Endothelial cell of umbilical vein (primary cell): ENCODE data around the gene VPREB3. TPM values are rescaled to one million over a fixed set of nuclear protein-coding genes. Genes with fewer than 3 reads are reported as not detected.

Experiments used
- BruUV-seq: library from RNA; stranded (reverse); fragments of 400-500 nt; replicated peaks from 2 replicates; lab custom pipeline; 2021; lab: Mats Ljungman, UMichigan
- CTCF ChIA-PET: fragments of 300-600, 350-600 bp; sonication (Branson Sonifier 250); formaldehyde crosslinking; loops from one replicate; lab custom pipeline; 2021; ENCODE audit warnings: antibody characterized with exemption, inconsistent platforms; lab: Charles Lee
- POLR2A ChIA-PET: fragments of 300-600, 350-600 bp; sonication (Branson Sonifier 250); formaldehyde crosslinking; loops from one replicate; lab custom pipeline; 2021; ENCODE audit warnings: antibody characterized with exemption, inconsistent platforms; lab: Charles Lee
- DNase-seq: peaks from one replicate; pipeline ENCODE4 v3.0.0-alpha.2; 2011; ENCODE audit warnings: low read depth, low spot score
- FAIRE-seq: peaks from 2 replicates; lab custom pipeline; 2011; peaks lifted over from hg19 to GRCh38; lab: Jason Lieb, UNC
- H2AFZ ChIP-seq: 2 replicates; pipeline ENCODE4 v1.6.0; 2012; ENCODE audit warnings: low read depth, low read length, control low read depth, inconsistent platforms
- H3K27ac ChIP-seq: 2 replicates; pipeline ENCODE4 v1.5.1; 2011; ENCODE audit warnings: low read depth, mild to moderate bottlenecking, control low read depth, low read length, moderate library complexity; ENCODE audit not compliant: insufficient read depth
- H3K27me3 ChIP-seq, 2 experiments: 2 replicates each; pipeline versions ENCODE4 v1.6.0 to v1.6.1; 2011; ENCODE audit warnings: low read length in 2 of 2, mixed read lengths in 1 of 2; ENCODE audit not compliant: control insufficient read depth in 2 of 2, insufficient read depth in 2 of 2
- H3K36me3 ChIP-seq, 2 experiments: 2 replicates in 1 of 2; 3 replicates in 1 of 2; pipeline ENCODE4 v1.5.1; 2011; ENCODE audit warnings: low read length in 2 of 2, mild to moderate bottlenecking in 1 of 2, moderate library complexity in 1 of 2; ENCODE audit not compliant: control insufficient read depth in 2 of 2, insufficient read depth in 2 of 2; ENCODE audit errors: extremely low read depth in 1 of 2
- H3K4me1 ChIP-seq: 3 replicates; pipeline ENCODE4 v1.5.1; 2011; ENCODE audit warnings: mild to moderate bottlenecking, low read length; ENCODE audit not compliant: control insufficient read depth, insufficient read depth; ENCODE audit errors: extremely low read depth
- H3K4me2 ChIP-seq: 2 replicates; pipeline ENCODE4 v1.6.1; 2011; ENCODE audit warnings: low read length, control low read depth, mixed read lengths; ENCODE audit not compliant: insufficient read depth
- H3K4me3 ChIP-seq, 3 experiments: fragments of 200-600 bp in 1 of 3; sonication (generic), shearing (Covaris generic) in 1 of 3; replicated peaks in 1 of 3; 2 replicates each; pipeline ENCODE4 v1.5.1; 2011 to 2016; ENCODE audit warnings: control low read depth in 3 of 3, low read length in 3 of 3, mild to moderate bottlenecking in 2 of 3, inconsistent platforms in 1 of 3, low read depth in 1 of 3, moderate library complexity in 1 of 3; ENCODE audit not compliant: insufficient read depth in 1 of 3
- H3K79me2 ChIP-seq: 2 replicates; pipeline ENCODE4 v1.6.0; 2012; ENCODE audit warnings: low read length, inconsistent platforms; ENCODE audit not compliant: control insufficient read depth, insufficient read depth
- H3K9ac ChIP-seq: replicated peaks from 2 replicates; pipeline ENCODE3; 2011; ENCODE audit warnings: low read length, control low read depth; ENCODE audit not compliant: insufficient read depth; ENCODE audit errors: extremely low read depth
- H3K9me1 ChIP-seq: replicated peaks from 3 replicates; pipeline ENCODE4 v1.6.0; 2011; ENCODE audit warnings: mild to moderate bottlenecking, low read length; ENCODE audit not compliant: control insufficient read depth, insufficient read depth; ENCODE audit errors: extremely low read depth
- H3K9me3 ChIP-seq: replicated peaks from 2 replicates; pipeline ENCODE4 v1.5.1; 2012; ENCODE audit warnings: low read length, inconsistent platforms; ENCODE audit not compliant: control insufficient read depth, insufficient read depth
- H4K20me1 ChIP-seq: replicated peaks from 2 replicates; pipeline ENCODE3; 2011; ENCODE audit warnings: mild to moderate bottlenecking, low read length; ENCODE audit not compliant: control insufficient read depth, insufficient read depth; ENCODE audit errors: extremely low read depth
- EZH2 ChIP-seq: IDR thresholded peaks from 2 replicates; pipeline ENCODE4 v1.6.1; 2012; ENCODE audit warnings: borderline replicate concordance, low read depth, mild to moderate bottlenecking, moderate library complexity, low read length, inconsistent platforms; ENCODE audit not compliant: severe bottlenecking
- FOS ChIP-seq: IDR thresholded peaks from 2 replicates; pipeline ENCODE4 v1.6.1; 2011; ENCODE audit warnings: mild to moderate bottlenecking, low read length, moderate library complexity, borderline replicate concordance; ENCODE audit not compliant: insufficient read depth
- JUN ChIP-seq: IDR thresholded peaks from 2 replicates; pipeline ENCODE4 v1.6.1; 2011; ENCODE audit warnings: borderline replicate concordance, low read depth; ENCODE audit not compliant: insufficient read length, insufficient read depth
- MYC ChIP-seq: IDR thresholded peaks from one replicate; pipeline ENCODE4 v1.6.1; 2011; ENCODE audit warnings: mild to moderate bottlenecking, low read depth, low read length
- POLR2A ChIP-seq: IDR thresholded peaks from 2 replicates; pipeline ENCODE4 v1.6.1; 2012; ENCODE audit warnings: low read depth, mild to moderate bottlenecking, control low read depth, low read length
- POLR2AphosphoS5 ChIP-seq: IDR thresholded peaks from 2 replicates; pipeline ENCODE4 v1.6.1; 2012; ENCODE audit warnings: low read depth, mild to moderate bottlenecking, control low read depth, low read length, moderate library complexity; ENCODE audit not compliant: insufficient read depth
- dilution Hi-C: fragments of 300-500 bp; cut with MboI; formaldehyde crosslinking; loops from one replicate; pipeline ENCODE4 v1.15.0; 2019; ENCODE audit warnings: low sequenced_read_pairs; ENCODE audit not compliant: extremely low pct_ligation_motif_present
- intact Hi-C: fragments of 100-400 bp; cut with micrococcal nuclease; formaldehyde crosslinking; loops from one replicate; pipeline ENCODE4 v1.10.0; 2022
- polyA plus RNA-seq, 4 experiments: library from polyadenylated mRNA; depleted of rRNA in 3 of 4; stranded (reverse) in 3 of 4; unstranded in 1 of 4; fragments of >200 nt; gene quantifications; 2 replicates each; pipeline versions ENCODE4 v1.2.1 to v1.2.3, GENCODE V29; 2011 to 2012; ENCODE audit warnings: missing spikeins in 1 of 4
- total RNA-seq: library from RNA; stranded (reverse); gene quantifications from 2 replicates; pipeline ENCODE4 v1.2.3, GENCODE V29; 2021
- TF ChIP-seq, protein P1 (sequence below), 2 donors: IDR thresholded peaks; 1 replicate in 1 of 2; 2 replicates in 1 of 2; pipeline ENCODE4 v1.5.1; 2011; ENCODE audit warnings: low read length in 2 of 2, mild to moderate bottlenecking in 2 of 2, moderate library complexity in 2 of 2, control low read depth in 1 of 2, inconsistent platforms in 1 of 2, low read depth in 1 of 2; ENCODE audit not compliant: insufficient read depth in 1 of 2; ENCODE audit errors: extremely low read depth in 1 of 2
- TF ChIP-seq, protein P2 (sequence below): IDR thresholded peaks from 2 replicates; pipeline ENCODE4 v1.6.1; 2011; ENCODE audit not compliant: insufficient read depth, insufficient read length

The VPREB3 gene
- total and polyA plus RNA-seq, 2 donors (not counting 3 experiments of a cell fraction or from before 2014, with no cell fraction given), result not detected

GRCh38 chr22:23775779-23776375 lies 21.7 kb upstream of the VPREB3 start:
- FAIRE-seq (no peak), DNase-seq (no peak)
- ChIA-PET POLR2A (no interaction called here), CTCF (interaction anchor here (0.6 to 3.3 kb wide), 4 partner anchors 11 to 81 kb away, joined by 3 to 27 read pairs (median 6); partner anchors contain the start of genes SLC2A11 and SMARCB1)
- no peaks in the 10 kb centered on the region for H3K36me3 ChIP-seq
- H3K4me2 ChIP-seq, result no peak overlapping the region
- BruUV-seq, result no TSS peak
- H3K9me3 ChIP-seq, result no peaks in the 10 kb centered on the region
- dilution Hi-C loops (no loop called here), intact Hi-C loops (no loop called here)
- no peaks in the 10 kb centered on the region for H4K20me1 ChIP-seq
- no peak overlapping the region for H3K27ac ChIP-seq
- no peak overlapping the region for H2AFZ ChIP-seq
- no peak overlapping the region for H3K4me3 ChIP-seq
- H3K9ac ChIP-seq, result no peak overlapping the region
- no peaks in the 10 kb centered on the region for H3K9me1 ChIP-seq
- H3K79me2 ChIP-seq, result no peaks in the 10 kb centered on the region
- no peaks in the 10 kb centered on the region for H3K27me3 ChIP-seq
- TF ChIP-seq, protein P1, sequence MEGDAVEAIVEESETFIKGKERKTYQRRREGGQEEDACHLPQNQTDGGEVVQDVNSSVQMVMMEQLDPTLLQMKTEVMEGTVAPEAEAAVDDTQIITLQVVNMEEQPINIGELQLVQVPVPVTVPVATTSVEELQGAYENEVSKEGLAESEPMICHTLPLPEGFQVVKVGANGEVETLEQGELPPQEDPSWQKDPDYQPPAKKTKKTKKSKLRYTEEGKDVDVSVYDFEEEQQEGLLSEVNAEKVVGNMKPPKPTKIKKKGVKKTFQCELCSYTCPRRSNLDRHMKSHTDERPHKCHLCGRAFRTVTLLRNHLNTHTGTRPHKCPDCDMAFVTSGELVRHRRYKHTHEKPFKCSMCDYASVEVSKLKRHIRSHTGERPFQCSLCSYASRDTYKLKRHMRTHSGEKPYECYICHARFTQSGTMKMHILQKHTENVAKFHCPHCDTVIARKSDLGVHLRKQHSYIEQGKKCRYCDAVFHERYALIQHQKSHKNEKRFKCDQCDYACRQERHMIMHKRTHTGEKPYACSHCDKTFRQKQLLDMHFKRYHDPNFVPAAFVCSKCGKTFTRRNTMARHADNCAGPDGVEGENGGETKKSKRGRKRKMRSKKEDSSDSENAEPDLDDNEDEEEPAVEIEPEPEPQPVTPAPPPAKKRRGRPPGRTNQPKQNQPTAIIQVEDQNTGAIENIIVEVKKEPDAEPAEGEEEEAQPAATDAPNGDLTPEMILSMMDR (IDR thresholded peaks at IDR 0.05; ENCODE audit: extremely low read depth in 1 of 2, insufficient read depth in 1 of 2, low read depth in 1 of 2, low read length in 2 of 2), result no peak
- TF ChIP-seq POLR2A (no peak), POLR2AphosphoS5 (no peak), MYC (no peak), JUN (no peak), FOS (no peak), EZH2 (no peak)
- TF ChIP-seq, protein P2, sequence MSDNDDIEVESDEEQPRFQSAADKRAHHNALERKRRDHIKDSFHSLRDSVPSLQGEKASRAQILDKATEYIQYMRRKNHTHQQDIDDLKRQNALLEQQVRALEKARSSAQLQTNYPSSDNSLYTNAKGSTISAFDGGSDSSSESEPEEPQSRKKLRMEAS, result no peak
- peaks cover 9% of the 10 kb centered on the region for H3K4me1 ChIP-seq
